ENCODE results near the gene OCA2.

The OCA2 gene

DNA sequence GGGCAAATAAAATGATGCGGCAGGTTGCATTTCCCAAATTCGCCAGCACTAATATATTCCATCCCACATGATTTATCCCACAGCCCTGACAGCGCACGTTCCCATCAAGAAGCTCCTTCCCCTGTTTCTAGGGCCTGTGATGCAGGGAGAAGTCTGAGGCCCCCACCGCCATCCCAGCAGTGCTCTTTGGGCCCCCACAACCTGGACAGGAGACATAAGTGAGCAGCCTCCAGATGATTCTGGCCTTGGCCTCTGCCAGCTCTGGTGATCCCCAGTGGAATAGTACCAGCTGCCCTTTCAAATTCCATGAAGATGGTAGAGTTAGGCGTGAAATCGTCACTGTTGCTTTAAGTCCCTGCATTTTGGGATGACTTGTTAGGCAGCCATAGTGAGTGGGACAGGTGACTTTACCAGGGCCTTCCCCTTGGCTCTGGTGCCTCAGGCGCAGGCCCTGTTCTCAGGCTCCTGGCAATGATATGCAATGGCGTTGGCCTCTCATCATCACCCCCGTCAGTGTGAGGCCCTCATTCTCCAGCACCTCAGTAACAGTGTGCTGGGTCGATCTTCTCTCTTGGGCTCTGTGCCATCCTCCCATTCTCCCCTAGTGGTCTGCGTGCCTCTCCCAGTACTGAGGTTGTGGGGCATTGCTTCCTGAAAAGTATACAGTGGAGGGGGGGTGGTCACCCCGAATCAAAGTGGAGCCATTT is 263.7 kb downstream of the OCA2 start:
- TF ChIP-seq, protein P1, sequence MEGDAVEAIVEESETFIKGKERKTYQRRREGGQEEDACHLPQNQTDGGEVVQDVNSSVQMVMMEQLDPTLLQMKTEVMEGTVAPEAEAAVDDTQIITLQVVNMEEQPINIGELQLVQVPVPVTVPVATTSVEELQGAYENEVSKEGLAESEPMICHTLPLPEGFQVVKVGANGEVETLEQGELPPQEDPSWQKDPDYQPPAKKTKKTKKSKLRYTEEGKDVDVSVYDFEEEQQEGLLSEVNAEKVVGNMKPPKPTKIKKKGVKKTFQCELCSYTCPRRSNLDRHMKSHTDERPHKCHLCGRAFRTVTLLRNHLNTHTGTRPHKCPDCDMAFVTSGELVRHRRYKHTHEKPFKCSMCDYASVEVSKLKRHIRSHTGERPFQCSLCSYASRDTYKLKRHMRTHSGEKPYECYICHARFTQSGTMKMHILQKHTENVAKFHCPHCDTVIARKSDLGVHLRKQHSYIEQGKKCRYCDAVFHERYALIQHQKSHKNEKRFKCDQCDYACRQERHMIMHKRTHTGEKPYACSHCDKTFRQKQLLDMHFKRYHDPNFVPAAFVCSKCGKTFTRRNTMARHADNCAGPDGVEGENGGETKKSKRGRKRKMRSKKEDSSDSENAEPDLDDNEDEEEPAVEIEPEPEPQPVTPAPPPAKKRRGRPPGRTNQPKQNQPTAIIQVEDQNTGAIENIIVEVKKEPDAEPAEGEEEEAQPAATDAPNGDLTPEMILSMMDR (IDR thresholded peaks at IDR 0.05; ENCODE audit: low read length, missing control alignments): no peak
- no peak overlapping the region for H3K4me3 ChIP-seq (replicated peaks; ENCODE audit: low read depth, low read length)
- DNase-seq (ENCODE audit: low read depth): no peak

DNA sequence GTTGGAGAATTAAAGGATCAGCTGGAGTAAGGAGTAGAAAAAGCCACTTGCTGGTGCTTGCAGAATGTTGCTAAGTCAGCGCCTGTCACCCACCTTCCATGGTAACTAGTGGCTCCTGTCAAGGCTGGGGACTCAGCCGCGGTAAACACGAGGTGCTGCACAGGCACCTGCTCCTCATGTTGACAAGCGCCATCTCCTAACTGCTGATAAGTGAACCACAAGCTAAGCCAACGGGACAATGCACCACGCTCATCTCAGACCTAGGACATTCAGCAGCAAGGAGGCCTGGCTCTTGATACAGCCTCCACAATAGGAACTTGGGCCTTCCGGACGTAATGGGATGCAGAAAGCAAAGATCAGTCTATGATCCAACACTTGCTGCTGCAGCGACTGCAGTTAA is 264.4 kb downstream of the OCA2 start:
- no peak overlapping the region for H3K4me3 ChIP-seq (replicated peaks; ENCODE audit: low read depth, low read length)
- DNase-seq (ENCODE audit: low read depth): no peak
- TF ChIP-seq, protein P1 (IDR thresholded peaks at IDR 0.05; ENCODE audit: low read length, missing control alignments): no peak

GRCh38 chr15:27833974-27834373 is 265.1 kb downstream of the OCA2 start:
- TF ChIP-seq, protein P1 (IDR thresholded peaks at IDR 0.05; ENCODE audit: low read length, missing control alignments): no peak
- H3K4me3 ChIP-seq (replicated peaks; ENCODE audit: low read depth, low read length): no peak overlapping the region
- no peak for DNase-seq (ENCODE audit: low read depth)

- no peak for DNase-seq (ENCODE audit: low read depth)
- TF ChIP-seq, protein P1 (IDR thresholded peaks at IDR 0.05; ENCODE audit: low read length, missing control alignments): no peak
- H3K4me3 ChIP-seq (replicated peaks; ENCODE audit: low read depth, low read length): no peak overlapping the region
Measured at GRCh38 chr15:27833178-27833577, 265.9 kb downstream of the OCA2 start.

- no peak for DNase-seq (ENCODE audit: low read depth)
- H3K4me3 ChIP-seq (replicated peaks; ENCODE audit: low read depth, low read length): no peak overlapping the region
- TF ChIP-seq, protein P1 (IDR thresholded peaks at IDR 0.05; ENCODE audit: low read length, missing control alignments): no peak
Measured at GRCh38 chr15:27832237-27832596, 266.9 kb downstream of the OCA2 start.

DNA sequence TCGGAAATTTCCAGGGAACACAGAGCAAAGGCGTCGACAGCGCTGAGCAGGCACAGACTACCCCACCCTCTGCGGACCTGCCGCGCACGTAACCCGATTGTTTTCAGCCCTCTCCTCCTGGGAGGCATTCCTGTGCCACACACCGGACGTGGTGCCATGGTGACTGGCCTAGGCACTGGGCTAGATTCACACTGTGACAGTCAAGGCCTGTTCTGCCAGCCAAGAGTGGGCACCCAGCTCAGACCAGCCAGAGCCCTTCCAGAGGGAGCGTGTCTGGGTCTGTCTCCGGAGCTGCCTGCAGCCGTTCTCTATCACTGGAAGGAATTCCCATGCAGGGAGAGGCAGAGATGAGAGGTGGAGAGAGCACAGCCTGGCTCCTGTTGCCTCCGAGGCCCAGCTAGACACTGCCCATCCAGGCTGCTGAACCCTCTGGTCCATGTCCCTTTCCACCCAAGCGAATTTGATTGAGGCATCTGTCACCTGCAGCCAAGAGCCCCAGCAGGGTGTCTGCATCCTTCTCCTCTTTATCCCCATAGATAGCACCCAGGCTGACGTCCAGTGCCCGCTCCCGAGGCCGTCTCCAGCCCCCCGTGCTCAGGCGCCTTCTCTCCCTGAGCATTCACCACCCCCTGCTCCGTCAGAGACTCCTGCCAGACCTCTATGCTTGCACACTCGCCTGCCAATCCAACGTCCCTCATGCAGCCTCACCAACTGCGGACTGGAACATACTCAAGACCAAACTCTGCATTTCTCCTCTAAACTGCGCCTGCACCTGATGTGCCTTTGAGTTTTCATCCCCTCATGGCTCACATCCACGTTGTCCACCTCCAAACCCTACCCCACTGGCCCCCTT is 267.5 kb downstream of the OCA2 start:
- TF ChIP-seq, protein P1 (IDR thresholded peaks at IDR 0.05; ENCODE audit: low read length, missing control alignments): no peak
- no peak overlapping the region for H3K4me3 ChIP-seq (replicated peaks; ENCODE audit: low read depth, low read length)
- no peak for DNase-seq (ENCODE audit: low read depth)

Data from fibroblast of pulmonary artery (primary cell).